Uterus (tissue), 2 donors: ENCODE measurements around the gene RGS8.

ENCODE experiments used
- POLR2A ChIP-seq, 2 donors: fragments of 450-650 bp; IDR thresholded peaks; one replicate each; pipeline ENCODE4 v1.6.1; 2016; ENCODE audit warnings: antibody characterized with exemption in 2 of 2, mild to moderate bottlenecking in 1 of 2, moderate library complexity in 1 of 2
- TF ChIP-seq, protein P1 (sequence below), 4 experiments: fragments of 200-600 bp in 2 of 4; fragments of 450-650 bp in 2 of 4; sonication (generic) in 2 of 4; IDR thresholded peaks; one replicate each; pipeline ENCODE4 v1.5.1; 2016 to 2019; ENCODE audit warnings: antibody characterized with exemption in 4 of 4, mild to moderate bottlenecking in 2 of 4, moderate library complexity in 1 of 4

- TF ChIP-seq, protein P1, sequence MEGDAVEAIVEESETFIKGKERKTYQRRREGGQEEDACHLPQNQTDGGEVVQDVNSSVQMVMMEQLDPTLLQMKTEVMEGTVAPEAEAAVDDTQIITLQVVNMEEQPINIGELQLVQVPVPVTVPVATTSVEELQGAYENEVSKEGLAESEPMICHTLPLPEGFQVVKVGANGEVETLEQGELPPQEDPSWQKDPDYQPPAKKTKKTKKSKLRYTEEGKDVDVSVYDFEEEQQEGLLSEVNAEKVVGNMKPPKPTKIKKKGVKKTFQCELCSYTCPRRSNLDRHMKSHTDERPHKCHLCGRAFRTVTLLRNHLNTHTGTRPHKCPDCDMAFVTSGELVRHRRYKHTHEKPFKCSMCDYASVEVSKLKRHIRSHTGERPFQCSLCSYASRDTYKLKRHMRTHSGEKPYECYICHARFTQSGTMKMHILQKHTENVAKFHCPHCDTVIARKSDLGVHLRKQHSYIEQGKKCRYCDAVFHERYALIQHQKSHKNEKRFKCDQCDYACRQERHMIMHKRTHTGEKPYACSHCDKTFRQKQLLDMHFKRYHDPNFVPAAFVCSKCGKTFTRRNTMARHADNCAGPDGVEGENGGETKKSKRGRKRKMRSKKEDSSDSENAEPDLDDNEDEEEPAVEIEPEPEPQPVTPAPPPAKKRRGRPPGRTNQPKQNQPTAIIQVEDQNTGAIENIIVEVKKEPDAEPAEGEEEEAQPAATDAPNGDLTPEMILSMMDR (IDR thresholded peaks at IDR 0.05) = no peak
- no peak for TF ChIP-seq POLR2A (IDR thresholded peaks at IDR 0.05)
Measured at GRCh38 chr1:182725259-182726255, 41.2 kb upstream of the RGS8 start.
